ENCODE measurements around the gene WDR53.
A peak's percentile ranks its signal among the peaks of the same experiment; 100 is the strongest.
"Not testable (repeated sequence)": the region's sequence is repeated elsewhere in the genome, so short reads cannot be mapped to it uniquely, and the experiment has no call there.

The WDR53 gene

DNA sequence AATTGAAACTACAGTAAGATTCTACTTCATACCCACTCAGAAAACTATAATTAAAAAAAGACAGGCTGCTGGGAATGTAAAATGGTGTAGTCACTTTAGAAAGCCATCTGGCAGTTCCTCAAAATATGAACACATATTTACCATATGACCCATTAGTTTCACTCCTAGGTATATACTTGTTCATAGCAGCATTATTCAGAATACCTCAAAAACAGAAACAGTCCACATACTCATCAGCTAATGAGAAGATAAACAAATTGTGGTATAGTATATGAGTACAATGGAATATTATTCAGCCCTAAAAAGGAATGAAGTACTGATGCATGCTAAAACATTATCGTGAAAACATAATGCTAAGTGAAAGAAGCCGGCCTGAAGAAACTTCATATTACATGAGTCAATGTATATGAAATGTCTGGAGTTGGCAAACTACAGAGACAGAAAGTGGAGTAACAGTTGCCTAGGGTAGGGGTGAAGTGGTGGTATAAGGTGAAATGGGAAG, 23.8 kb downstream of the WDR53 start:
- H3K79me2 ChIP-seq (ENCODE audit: control insufficient read depth, insufficient read depth, low read length, unreplicated experiment), result no peaks in the 10 kb centered on the region
- H2AFZ ChIP-seq (ENCODE audit: low read length, unreplicated experiment), result no peak overlapping the region
- H3K4me3 ChIP-seq (ENCODE audit: low read depth, low read length), result no peak overlapping the region
- H3K4me1 ChIP-seq (ENCODE audit: control insufficient read depth, insufficient read depth, low read length, unreplicated experiment), result no peaks in the 10 kb centered on the region
- no peak overlapping the region for H3K27ac ChIP-seq (ENCODE audit: low read depth, low read length)
- no peaks in the 10 kb centered on the region for H3K27me3 ChIP-seq (ENCODE audit: insufficient read depth, low read length)
- H3K36me3 ChIP-seq (ENCODE audit: insufficient read depth, low read length), result no peaks in the 10 kb centered on the region

DNA sequence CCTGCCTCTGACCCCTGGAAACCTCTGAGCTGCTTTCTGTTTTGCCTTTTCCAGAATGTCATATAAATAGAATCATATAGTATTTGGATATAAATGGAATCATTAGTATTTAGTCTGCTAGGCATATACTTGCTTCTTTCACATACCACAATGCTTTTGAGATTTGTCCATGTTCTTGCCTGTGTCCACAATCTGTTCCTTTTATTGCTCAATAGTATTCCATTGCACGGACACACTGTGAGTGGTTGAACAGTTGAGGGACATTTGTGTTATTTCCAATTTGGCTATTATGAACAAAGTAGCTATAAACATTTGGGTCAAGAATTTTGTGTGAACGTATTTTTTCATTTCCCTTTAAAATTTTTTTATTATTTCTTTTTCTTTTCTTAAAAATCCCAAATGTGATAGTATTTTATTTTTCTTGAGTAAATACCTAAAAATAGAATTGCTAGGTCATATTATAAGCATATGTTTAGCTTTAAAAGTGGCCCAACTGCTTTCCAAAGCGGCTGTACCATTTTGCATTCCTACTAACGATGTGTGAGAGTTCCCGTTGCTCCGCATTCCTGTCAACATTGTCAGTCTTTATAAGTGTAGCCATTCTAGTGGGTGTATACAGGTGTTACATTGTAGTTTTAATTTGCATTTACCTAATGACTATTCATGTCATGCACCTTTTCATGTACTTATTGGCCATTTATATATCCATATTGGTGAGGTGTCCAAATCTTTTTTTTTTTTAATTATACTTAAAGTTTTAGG, 26.5 kb downstream of the WDR53 start:
- H3K36me3 ChIP-seq (ENCODE audit: insufficient read depth, low read length), result no peaks in the 10 kb centered on the region
- H3K4me3 ChIP-seq (ENCODE audit: low read depth, low read length), result no peak overlapping the region
- no peaks in the 10 kb centered on the region for H3K4me1 ChIP-seq (ENCODE audit: control insufficient read depth, insufficient read depth, low read length, unreplicated experiment)
- no peak overlapping the region for H3K27ac ChIP-seq (ENCODE audit: low read depth, low read length)
- H2AFZ ChIP-seq (ENCODE audit: low read length, unreplicated experiment), result no peak overlapping the region
- H3K79me2 ChIP-seq (ENCODE audit: control insufficient read depth, insufficient read depth, low read length, unreplicated experiment), result no peaks in the 10 kb centered on the region
- H3K27me3 ChIP-seq (ENCODE audit: insufficient read depth, low read length), result no peaks in the 10 kb centered on the region

DNA sequence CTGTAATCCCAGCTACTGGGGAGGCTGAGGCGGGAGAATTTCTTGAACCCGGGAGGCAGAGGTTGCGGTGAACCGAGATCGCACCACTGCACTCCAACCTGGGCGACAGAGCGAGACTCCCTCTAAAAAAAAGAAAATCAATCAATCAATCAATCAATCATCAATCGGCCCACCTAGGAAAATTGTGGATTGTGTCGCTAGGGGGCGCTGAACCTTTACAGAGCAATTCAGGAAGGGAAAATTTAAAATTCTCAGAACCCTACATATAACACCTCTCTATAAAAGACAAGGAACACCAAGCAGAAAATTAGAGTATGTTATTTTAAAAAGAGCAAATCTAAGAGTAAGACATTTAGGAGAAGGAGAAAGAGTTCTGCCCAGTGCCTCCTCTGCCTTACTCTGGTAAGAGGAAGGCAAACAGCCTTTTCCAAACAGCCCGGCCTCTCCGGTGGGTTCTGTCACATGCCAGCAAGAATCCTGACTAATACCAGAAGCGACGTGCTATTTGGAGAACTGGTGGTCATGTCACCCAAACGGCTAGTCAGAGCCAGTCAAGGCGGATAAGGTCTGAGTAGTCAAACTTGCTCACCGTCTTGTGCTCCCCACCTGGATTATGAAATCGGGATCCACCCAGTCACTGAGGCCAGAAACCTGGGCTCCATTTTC, 30.9 kb downstream of the WDR53 start:
- Histone ChIP-seq H3K27ac (ENCODE audit: low read depth, low read length) (no peak overlapping the region), H3K4me1 (ENCODE audit: control insufficient read depth, insufficient read depth, low read length, unreplicated experiment) (no peaks in the 10 kb centered on the region)

GRCh38 chr3:196533260-196533681, 35.1 kb downstream of the WDR53 start:
- no peaks in the 10 kb centered on the region for H3K79me2 ChIP-seq (ENCODE audit: control insufficient read depth, insufficient read depth, low read length, unreplicated experiment)
- H2AFZ ChIP-seq (ENCODE audit: low read length, unreplicated experiment), result no peak overlapping the region
- H3K4me3 ChIP-seq (ENCODE audit: low read depth, low read length), result no peak overlapping the region
- no peaks in the 10 kb centered on the region for H3K4me1 ChIP-seq (ENCODE audit: control insufficient read depth, insufficient read depth, low read length, unreplicated experiment)
- H3K36me3 ChIP-seq (ENCODE audit: insufficient read depth, low read length), result no peaks in the 10 kb centered on the region
- no peak overlapping the region for H3K27ac ChIP-seq (ENCODE audit: low read depth, low read length)
- H3K27me3 ChIP-seq (ENCODE audit: insufficient read depth, low read length), result no peaks in the 10 kb centered on the region

More for the DNA sequence above, 30.9 kb downstream of the WDR53 start:
- H3K36me3 ChIP-seq (ENCODE audit: insufficient read depth, low read length), result no peaks in the 10 kb centered on the region
- no peaks in the 10 kb centered on the region for H3K27me3 ChIP-seq (ENCODE audit: insufficient read depth, low read length)
- H3K79me2 ChIP-seq (ENCODE audit: control insufficient read depth, insufficient read depth, low read length, unreplicated experiment), result no peaks in the 10 kb centered on the region
- no peak overlapping the region for H3K4me3 ChIP-seq (ENCODE audit: low read depth, low read length)
- no peak overlapping the region for H2AFZ ChIP-seq (ENCODE audit: low read length, unreplicated experiment)

DNA sequence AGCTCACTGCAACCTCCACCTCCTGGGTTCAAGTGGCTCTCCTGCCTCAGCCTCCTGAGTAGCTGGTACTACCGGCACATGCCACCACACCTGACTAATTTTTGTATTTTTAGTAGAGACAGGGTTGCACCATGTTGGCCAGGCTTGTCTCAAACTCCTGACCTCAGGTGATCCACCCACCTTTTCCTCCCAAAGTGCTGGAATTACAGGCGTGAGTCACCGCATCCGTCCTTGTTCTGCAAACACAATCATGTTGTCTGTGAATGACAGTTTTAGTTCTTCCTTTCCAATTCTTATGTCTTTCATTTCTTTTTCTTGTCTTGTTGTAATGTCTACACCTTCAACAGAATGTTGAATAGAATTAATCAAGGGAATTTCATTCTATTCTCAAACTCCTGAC, 36.9 kb downstream of the WDR53 start:
- Histone ChIP-seq H3K36me3 (ENCODE audit: insufficient read depth, low read length) (no peaks in the 10 kb centered on the region), H3K27me3 (ENCODE audit: insufficient read depth, low read length) (no peaks in the 10 kb centered on the region), H3K4me3 (ENCODE audit: low read depth, low read length) (no peak overlapping the region), H3K4me1 (ENCODE audit: control insufficient read depth, insufficient read depth, low read length, unreplicated experiment) (peaks cover 7% of the 10 kb centered on the region), H3K79me2 (ENCODE audit: control insufficient read depth, insufficient read depth, low read length, unreplicated experiment) (no peaks in the 10 kb centered on the region), H2AFZ (ENCODE audit: low read length, unreplicated experiment) (no peak overlapping the region), H3K27ac (ENCODE audit: low read depth, low read length) (no peak overlapping the region)

DNA sequence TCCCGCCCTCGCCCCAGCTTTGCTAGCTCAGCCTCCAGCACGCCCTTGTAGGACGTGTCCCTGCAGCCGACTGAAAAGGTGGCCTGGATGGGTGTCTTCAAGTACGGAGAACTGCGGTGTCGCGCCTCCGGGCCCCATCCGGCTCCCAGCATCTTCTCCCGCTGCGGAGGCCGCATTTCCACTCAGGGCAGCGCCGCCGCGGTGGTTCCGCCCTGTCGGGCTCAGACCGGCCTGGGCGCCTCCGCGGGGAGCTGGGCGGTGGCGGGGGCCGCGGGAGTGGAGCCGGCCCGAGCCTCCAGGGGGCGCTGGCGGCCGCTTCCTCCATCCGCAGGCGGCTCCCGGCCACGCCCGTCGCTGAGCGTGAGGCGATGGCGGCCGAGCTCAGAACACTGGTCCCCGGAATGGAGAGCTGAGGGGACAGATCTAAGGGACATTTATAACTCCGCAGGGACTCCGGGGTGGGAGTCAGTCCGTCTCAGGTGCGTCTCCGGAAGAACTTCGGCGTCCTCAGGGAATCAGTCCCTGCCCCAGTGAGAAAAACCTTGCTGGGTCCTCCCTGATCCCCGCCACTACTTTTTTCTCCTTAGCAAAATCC, 39.6 kb downstream of the WDR53 start:
- H3K27ac ChIP-seq (ENCODE audit: low read depth, low read length), result no peak overlapping the region

DNA sequence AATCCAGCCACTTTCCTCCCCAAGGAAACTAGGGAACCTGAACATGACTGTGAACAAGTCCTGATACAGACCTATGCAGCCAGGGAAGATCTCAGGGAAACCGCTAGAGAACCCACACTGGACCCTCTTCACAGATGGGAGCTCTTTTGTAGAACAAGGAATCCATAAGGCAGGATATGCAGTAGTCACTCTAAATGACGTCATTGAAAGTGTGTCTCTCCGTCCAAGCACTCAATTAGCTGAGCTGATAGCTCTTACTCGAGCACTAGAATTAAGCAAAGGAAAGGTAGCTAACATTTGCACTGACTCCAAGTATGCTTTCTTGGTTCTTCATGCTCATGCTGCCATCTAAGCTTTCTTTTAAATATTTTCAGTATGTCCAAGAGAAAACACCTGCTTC, 43.2 kb downstream of the WDR53 start:
- Histone ChIP-seq H3K27ac (ENCODE audit: low read depth, low read length) (no peak overlapping the region), H3K36me3 (ENCODE audit: insufficient read depth, low read length) (no peaks in the 10 kb centered on the region), H3K27me3 (ENCODE audit: insufficient read depth, low read length) (no peaks in the 10 kb centered on the region), H3K79me2 (ENCODE audit: control insufficient read depth, insufficient read depth, low read length, unreplicated experiment) (no peaks in the 10 kb centered on the region), H2AFZ (ENCODE audit: low read length, unreplicated experiment) (no peak overlapping the region), H3K4me1 (ENCODE audit: control insufficient read depth, insufficient read depth, low read length, unreplicated experiment) (peaks cover 7% of the 10 kb centered on the region), H3K4me3 (ENCODE audit: low read depth, low read length) (no peak overlapping the region)

More for the DNA sequence above, 39.6 kb downstream of the WDR53 start:
- Histone ChIP-seq H3K4me3 (ENCODE audit: low read depth, low read length) (peak overlapping the region; percentile 70), H3K4me1 (ENCODE audit: control insufficient read depth, insufficient read depth, low read length, unreplicated experiment) (peaks cover 7% of the 10 kb centered on the region), H3K27me3 (ENCODE audit: insufficient read depth, low read length) (no peaks in the 10 kb centered on the region), H2AFZ (ENCODE audit: low read length, unreplicated experiment) (peak overlapping the region; percentile 98), H3K36me3 (ENCODE audit: insufficient read depth, low read length) (no peaks in the 10 kb centered on the region), H3K79me2 (ENCODE audit: control insufficient read depth, insufficient read depth, low read length, unreplicated experiment) (no peaks in the 10 kb centered on the region)

- H2AFZ ChIP-seq (ENCODE audit: low read length, unreplicated experiment), result no peak overlapping the region
- no peak overlapping the region for H3K4me3 ChIP-seq (ENCODE audit: low read depth, low read length)
- H3K4me1 ChIP-seq (ENCODE audit: control insufficient read depth, insufficient read depth, low read length, unreplicated experiment), result peaks cover 7% of the 10 kb centered on the region
- H3K79me2 ChIP-seq (ENCODE audit: control insufficient read depth, insufficient read depth, low read length, unreplicated experiment), result no peaks in the 10 kb centered on the region
- no peaks in the 10 kb centered on the region for H3K27me3 ChIP-seq (ENCODE audit: insufficient read depth, low read length)
- no peaks in the 10 kb centered on the region for H3K36me3 ChIP-seq (ENCODE audit: insufficient read depth, low read length)
- no peak overlapping the region for H3K27ac ChIP-seq (ENCODE audit: low read depth, low read length)
Measured at GRCh38 chr3:196524527-196524926, 43.8 kb downstream of the WDR53 start.

GRCh38 chr3:196523841-196524240, 44.5 kb downstream of the WDR53 start:
- Histone ChIP-seq H3K4me3 (ENCODE audit: low read depth, low read length) (no peak overlapping the region), H3K79me2 (ENCODE audit: control insufficient read depth, insufficient read depth, low read length, unreplicated experiment) (no peaks in the 10 kb centered on the region), H3K4me1 (ENCODE audit: control insufficient read depth, insufficient read depth, low read length, unreplicated experiment) (peaks cover 7% of the 10 kb centered on the region), H3K27ac (ENCODE audit: low read depth, low read length) (no peak overlapping the region), H2AFZ (ENCODE audit: low read length, unreplicated experiment) (no peak overlapping the region), H3K27me3 (ENCODE audit: insufficient read depth, low read length) (no peaks in the 10 kb centered on the region), H3K36me3 (ENCODE audit: insufficient read depth, low read length) (no peaks in the 10 kb centered on the region)

DNA sequence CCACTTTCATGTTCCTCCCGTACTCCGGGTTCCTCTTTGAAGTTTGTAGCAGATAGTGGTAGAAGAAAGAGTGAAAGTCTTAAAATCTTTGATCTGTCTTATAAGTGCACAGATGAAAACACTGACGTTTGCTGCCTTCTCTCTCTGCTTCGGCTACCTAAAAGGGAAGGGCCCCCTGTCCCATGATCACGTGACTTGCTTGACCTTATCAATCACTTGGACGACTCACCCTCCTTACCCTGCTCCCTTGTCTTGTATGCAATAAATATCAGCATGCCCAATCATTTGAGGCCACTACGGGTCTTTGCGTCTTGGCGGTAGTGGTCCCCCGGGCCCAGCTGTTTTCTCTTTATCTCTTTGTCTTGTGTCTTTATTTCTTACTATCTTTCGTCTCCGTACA, 47.1 kb downstream of the WDR53 start:
- not testable (repeated sequence) for H3K27me3 ChIP-seq (ENCODE audit: insufficient read depth, low read length); H3K36me3 ChIP-seq (ENCODE audit: insufficient read depth, low read length); H3K27ac ChIP-seq (ENCODE audit: low read depth, low read length); H2AFZ ChIP-seq (ENCODE audit: low read length, unreplicated experiment); H3K4me3 ChIP-seq (ENCODE audit: low read depth, low read length); H3K4me1 ChIP-seq (ENCODE audit: control insufficient read depth, insufficient read depth, low read length, unreplicated experiment); H3K79me2 ChIP-seq (ENCODE audit: control insufficient read depth, insufficient read depth, low read length, unreplicated experiment)

GRCh38 chr3:196519718-196520082, 48.7 kb downstream of the WDR53 start:
- Histone ChIP-seq H3K4me1 (ENCODE audit: control insufficient read depth, insufficient read depth, low read length, unreplicated experiment) (no peaks in the 10 kb centered on the region), H3K36me3 (ENCODE audit: insufficient read depth, low read length) (no peaks in the 10 kb centered on the region), H3K4me3 (ENCODE audit: low read depth, low read length) (no peak overlapping the region), H3K27ac (ENCODE audit: low read depth, low read length) (no peak overlapping the region), H3K79me2 (ENCODE audit: control insufficient read depth, insufficient read depth, low read length, unreplicated experiment) (no peaks in the 10 kb centered on the region), H3K27me3 (ENCODE audit: insufficient read depth, low read length) (no peaks in the 10 kb centered on the region), H2AFZ (ENCODE audit: low read length, unreplicated experiment) (no peak overlapping the region)

All from ACC112 (cell line).